Measurements from ENCODE around the gene TCF15.

DNA sequence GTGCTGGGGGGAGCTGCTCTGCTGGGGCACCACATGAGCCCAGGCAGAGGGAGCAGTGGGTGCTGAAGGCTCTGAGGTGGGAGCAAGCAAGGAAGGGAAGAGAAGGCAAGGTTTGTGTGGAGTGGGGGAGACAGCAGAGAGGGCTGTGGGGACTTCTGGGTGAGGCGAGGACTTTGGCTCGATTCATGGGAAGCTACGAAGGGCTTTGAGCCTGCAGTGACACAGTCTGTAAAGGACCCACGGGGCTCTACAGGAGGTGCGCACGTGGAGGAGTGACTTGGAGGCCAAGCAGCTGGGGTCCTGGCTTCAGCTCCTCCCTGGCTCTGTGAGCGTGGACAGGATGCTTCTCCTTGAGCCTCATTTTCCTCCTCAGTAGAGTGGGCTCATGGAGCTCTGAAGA, 37.4 kb downstream of the TCF15 start:
- TF ChIP-seq CTCF (IDR thresholded peaks at IDR 0.05) (no peak), ESRRA (IDR thresholded peaks at IDR 0.05; ENCODE audit: borderline replicate concordance, low read length) (no peak), RFX5 (IDR thresholded peaks at IDR 0.05) (no peak), KDM1A (IDR thresholded peaks at IDR 0.05; ENCODE audit: low read depth) (no peak), MAX (IDR thresholded peaks at IDR 0.05) (no peak), KDM5A (IDR thresholded peaks at IDR 0.05) (no peak), HMGXB4 (CRISPR knock-in tag; IDR thresholded peaks at IDR 0.05; ENCODE audit: borderline replicate concordance) (no peak), SMC3 (IDR thresholded peaks at IDR 0.05) (no peak)
- TF ChIP-seq, protein P1, sequence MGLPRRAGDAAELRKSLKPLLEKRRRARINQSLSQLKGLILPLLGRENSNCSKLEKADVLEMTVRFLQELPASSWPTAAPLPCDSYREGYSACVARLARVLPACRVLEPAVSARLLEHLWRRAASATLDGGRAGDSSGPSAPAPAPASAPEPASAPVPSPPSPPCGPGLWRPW (IDR thresholded peaks at IDR 0.05): no peak
- TF ChIP-seq, protein P2, sequence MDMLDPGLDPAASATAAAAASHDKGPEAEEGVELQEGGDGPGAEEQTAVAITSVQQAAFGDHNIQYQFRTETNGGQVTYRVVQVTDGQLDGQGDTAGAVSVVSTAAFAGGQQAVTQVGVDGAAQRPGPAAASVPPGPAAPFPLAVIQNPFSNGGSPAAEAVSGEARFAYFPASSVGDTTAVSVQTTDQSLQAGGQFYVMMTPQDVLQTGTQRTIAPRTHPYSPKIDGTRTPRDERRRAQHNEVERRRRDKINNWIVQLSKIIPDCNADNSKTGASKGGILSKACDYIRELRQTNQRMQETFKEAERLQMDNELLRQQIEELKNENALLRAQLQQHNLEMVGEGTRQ (IDR thresholded peaks at IDR 0.05): no peak
